BJ (cell line): ENCODE data around the gene CAPN2. TPM values are rescaled to one million over a fixed set of nuclear protein-coding genes. Genes with fewer than 3 reads are reported as not detected.
A peak's percentile ranks its signal among the peaks of the same experiment; 100 is the strongest.

Experiments
- CTCF ChIA-PET: fragments of 350-600 bp; formaldehyde crosslinking; extraction: SDS; loops from one replicate; lab custom pipeline; 2021; ENCODE audit warnings: antibody characterized with exemption, inconsistent platforms; lab: Yijun Ruan, JAX
- POLR2A ChIA-PET: fragments of 300-600 bp; sonication (Branson Sonifier 250); formaldehyde crosslinking; extraction: SDS; loops from one replicate; lab custom pipeline; 2021; ENCODE audit warnings: antibody characterized with exemption; lab: Charles Lee
- DNase-seq: peaks from one replicate; pipeline ENCODE4 v3.0.0-alpha.2; 2011; ENCODE audit warnings: low read depth
- H3K27me3 ChIP-seq: 2 replicates; pipeline ENCODE4 v1.6.0; 2011; ENCODE audit warnings: low read length; ENCODE audit not compliant: control insufficient read depth, insufficient read depth
- H3K36me3 ChIP-seq: 2 replicates; pipeline ENCODE4 v1.5.1; 2011; ENCODE audit warnings: low read length; ENCODE audit not compliant: control insufficient read depth, insufficient read depth
- H3K4me3 ChIP-seq: 2 replicates; pipeline ENCODE4 v1.5.1; 2011; ENCODE audit warnings: low read depth, mild to moderate bottlenecking, control low read depth, low read length
- CTCF ChIP-seq: IDR thresholded peaks from 2 replicates; pipeline ENCODE4 v1.5.1; 2011; ENCODE audit warnings: low read depth, mild to moderate bottlenecking, control low read depth, inconsistent platforms, low read length, moderate library complexity; ENCODE audit not compliant: insufficient read depth
- polyA plus RNA-seq: library from polyadenylated mRNA; depleted of rRNA; stranded (reverse); fragments of >200 nt; gene quantifications from 2 replicates; pipeline ENCODE4 v1.2.3, GENCODE V29; 2011

Gene CAPN2
- polyA plus RNA-seq, 1 experiment = 222 TPM

GRCh38 chr1:223695014-223695548 is 17.3 kb upstream of the CAPN2 start:
- ChIA-PET POLR2A (no interaction called here), CTCF (interaction anchor here (1.0 to 2.2 kb wide), 5 partner anchors 12 to 605 kb away, joined by 4 to 12 read pairs (median 5); no protein-coding TSS in a partner anchor)
- Histone ChIP-seq H3K36me3 (no peaks in the 10 kb centered on the region), H3K27me3 (no peaks in the 10 kb centered on the region), H3K4me3 (no peak overlapping the region)
- DNase-seq = no peak
- TF ChIP-seq CTCF = no peak

- DNase-seq = no peak
These were observed 16.4 kb upstream of the CAPN2 start for GRCh38 chr1:223695941-223696340.

GRCh38 chr1:223700388-223700918 is 11.9 kb upstream of the CAPN2 start:
- Histone ChIP-seq H3K27me3 (no peaks in the 10 kb centered on the region), H3K36me3 (no peaks in the 10 kb centered on the region), H3K4me3 (no peak overlapping the region)
- DNase-seq = no peak
- CTCF ChIA-PET = interaction anchor here (0.7 to 4.3 kb wide), 6 partner anchors 11 to 112 kb away, joined by 3 to 42 read pairs (median 3); partner anchors contain the start of gene CAPN2
- TF ChIP-seq CTCF = no peak
- POLR2A ChIA-PET = interaction anchor here (0.5 kb wide), 1 partner anchor 26 kb away, joined by 5 read pairs; no protein-coding TSS in a partner anchor

More at GRCh38 chr1:223695941-223696340, 16.4 kb upstream of the CAPN2 start:
- Histone ChIP-seq H3K36me3 (no peaks in the 10 kb centered on the region), H3K27me3 (no peaks in the 10 kb centered on the region), H3K4me3 (no peak overlapping the region)
- ChIA-PET CTCF (interaction anchor here (0.5 to 2.2 kb wide), 12 partner anchors 9 to 1954 kb away, joined by 3 to 12 read pairs (median 4); partner anchors contain the start of gene CAPN2), POLR2A (no interaction called here)
- TF ChIP-seq CTCF = no peak

- Histone ChIP-seq H3K36me3 (no peaks in the 10 kb centered on the region), H3K4me3 (no peak overlapping the region), H3K27me3 (no peaks in the 10 kb centered on the region)
- ChIA-PET POLR2A (interaction anchor here (0.5 kb wide), 1 partner anchor 27 kb away, joined by 5 read pairs; no protein-coding TSS in a partner anchor), CTCF (interaction anchor here (0.7 to 4.3 kb wide), 8 partner anchors 9 to 111 kb away, joined by 3 to 42 read pairs (median 3); partner anchors contain the start of gene CAPN2)
- DNase-seq = peak; percentile 92
- TF ChIP-seq CTCF = no peak
These were observed 11.2 kb upstream of the CAPN2 start for GRCh38 chr1:223700942-223701637.
